Caco-2 (cell line): ENCODE measurements around the gene SUV39H2. TPM values are rescaled to one million over a fixed set of nuclear protein-coding genes. Genes with fewer than 3 reads are reported as not detected.

Experiments used
- BruUV-seq: library from RNA; stranded (reverse); fragments of 400-500 nt; replicated peaks from 2 replicates; lab custom pipeline; 2021; lab: Mats Ljungman, UMichigan
- CTCF ChIA-PET: fragments of 300-600 bp; sonication (Branson Sonifier 250); formaldehyde crosslinking; loops from one replicate; lab custom pipeline; 2022; ENCODE audit warnings: antibody characterized with exemption; lab: Charles Lee
- POLR2A ChIA-PET: fragments of 300-600 bp; sonication (Branson Sonifier 250); formaldehyde crosslinking; loops from one replicate; lab custom pipeline; 2022; ENCODE audit warnings: antibody characterized with exemption; lab: Charles Lee
- DNase-seq, 2 experiments: peaks; one replicate each; pipeline versions ENCODE4 v3.0.0 to v3.0.0-alpha.2; 2020 to 2022
- H3K27me3 ChIP-seq: replicated peaks from 2 replicates; pipeline ENCODE4 v1.6.0; 2011; ENCODE audit warnings: low read length; ENCODE audit not compliant: control insufficient read depth, insufficient read depth
- H3K36me3 ChIP-seq: 2 replicates; pipeline ENCODE4 v1.5.1; 2011; ENCODE audit warnings: low read length; ENCODE audit not compliant: control insufficient read depth, insufficient read depth
- H3K4me1 ChIP-seq: fragments of 250-450 bp; sonication (Bioruptor Pico); 2 replicates; pipeline ENCODE4 v1.5.1; 2020; ENCODE audit warnings: mild to moderate bottlenecking
- H3K4me3 ChIP-seq: 2 replicates; pipeline ENCODE4 v1.5.1; 2011; ENCODE audit warnings: low read depth, mild to moderate bottlenecking, control low read depth, low read length
- H3K9me3 ChIP-seq: fragments of 250-450 bp; sonication (Bioruptor Pico); 2 replicates; pipeline ENCODE4 v1.5.1; 2020; ENCODE audit warnings: mild to moderate bottlenecking, moderate library complexity
- H3K27ac Mint-ChIP-seq: one replicate; pipeline ENCODE4 v1.8.0; 2022; ENCODE audit warnings: mixed read lengths; ENCODE audit not compliant: unreplicated experiment
- H3K27me3 Mint-ChIP-seq: one replicate; pipeline ENCODE4 v1.8.0; 2022; ENCODE audit warnings: mixed read lengths; ENCODE audit not compliant: insufficient read depth, unreplicated experiment
- H3K36me3 Mint-ChIP-seq: one replicate; pipeline ENCODE4 v1.8.0; 2022; ENCODE audit warnings: mild to moderate bottlenecking, mixed read lengths; ENCODE audit not compliant: insufficient read depth, unreplicated experiment
- H3K4me1 Mint-ChIP-seq: one replicate; pipeline ENCODE4 v1.8.0; 2022; ENCODE audit warnings: low read depth, mixed read lengths; ENCODE audit not compliant: unreplicated experiment
- H3K4me3 Mint-ChIP-seq: one replicate; pipeline ENCODE4 v1.8.0; 2022; ENCODE audit warnings: mild to moderate bottlenecking, moderate library complexity, mixed read lengths; ENCODE audit not compliant: unreplicated experiment
- H3K9me3 Mint-ChIP-seq: one replicate; pipeline ENCODE4 v1.8.0; 2022; ENCODE audit warnings: mixed read lengths; ENCODE audit not compliant: unreplicated experiment
- CTCF ChIP-seq, 2 experiments: fragments of 200-600 bp in 1 of 2; IDR thresholded peaks; 1 replicate in 1 of 2; 2 replicates in 1 of 2; pipeline versions ENCODE4 v1.5.1 to v1.8.0; 2011 to 2022; ENCODE audit warnings: antibody characterized with exemption in 1 of 2, control low read depth in 1 of 2, inconsistent platforms in 1 of 2, low read depth in 1 of 2, low read length in 1 of 2, mild to moderate bottlenecking in 1 of 2, moderate library complexity in 1 of 2; ENCODE audit not compliant: insufficient read depth in 1 of 2, severe bottlenecking in 1 of 2, unreplicated experiment in 1 of 2
- intact Hi-C: fragments of 100-400 bp; cut with micrococcal nuclease; formaldehyde crosslinking; loops from one replicate; pipeline ENCODE4 v1.10.0; 2022; ENCODE audit not compliant: unreplicated experiment
- total RNA-seq: library from RNA; stranded (reverse); gene quantifications from 2 replicates; pipeline ENCODE4 v1.2.3, GENCODE V29; 2022

SUV39H2 gene
- total RNA-seq, 1 experiment from 2014 or later: 60.4 TPM

GRCh38 chr10:14875941-14876340 is 2.7 kb upstream of the SUV39H2 start:
- no TSS peak for BruUV-seq

GRCh38 chr10:14876764-14877163 is 1.9 kb upstream of the SUV39H2 start:
- H3K4me3 ChIP-seq: peak overlapping the region; percentile 93
- H3K27me3 Mint-ChIP-seq: no peaks in the 10 kb centered on the region
- peaks cover 9% of the 10 kb centered on the region; the same call in 1 of the 2 replicates for H3K4me1 ChIP-seq
- peaks cover 38% of the 10 kb centered on the region for H3K36me3 Mint-ChIP-seq
- CTCF ChIA-PET: no interaction called here
- intact Hi-C loops: loop anchor here (5.0 kb wide), 2 partner anchors 96 to 379 kb away; no protein-coding TSS in a partner anchor
- peaks cover 14% of the 10 kb centered on the region for H3K4me1 Mint-ChIP-seq
- TF ChIP-seq CTCF (IDR thresholded peaks at IDR 0.05; ENCODE audit: insufficient read depth in 1 of 2, low read depth in 1 of 2, low read length in 1 of 2, severe bottlenecking in 1 of 2, unreplicated experiment in 1 of 2): no peak
- DNase-seq: no peak
- no TSS peak for BruUV-seq
- no peaks in the 10 kb centered on the region for H3K9me3 Mint-ChIP-seq
- POLR2A ChIA-PET: interaction anchor here (0.6 to 4.1 kb wide), 2 partner anchors 32 to 39 kb away, joined by 3 to 64 read pairs; partner anchors contain the start of genes CDNF, HSPA14 and MSANTD7
- no peaks in the 10 kb centered on the region for H3K9me3 ChIP-seq
- H3K27ac Mint-ChIP-seq: peak overlapping the region; percentile 99
- H3K4me3 Mint-ChIP-seq: peak overlapping the region; percentile 99
- no peaks in the 10 kb centered on the region for H3K36me3 ChIP-seq
- H3K27me3 ChIP-seq: no peaks in the 10 kb centered on the region

More at GRCh38 chr10:14875941-14876340, 2.7 kb upstream of the SUV39H2 start:
- Mint-ChIP-seq H3K27me3 (no peaks in the 10 kb centered on the region), H3K4me1 (peaks cover 14% of the 10 kb centered on the region), H3K9me3 (no peaks in the 10 kb centered on the region), H3K27ac (no peak overlapping the region), H3K4me3 (peak overlapping the region; percentile 15), H3K36me3 (peaks cover 37% of the 10 kb centered on the region)
- CTCF ChIA-PET: no interaction called here
- POLR2A ChIA-PET: no interaction called here
- no peak for DNase-seq
- Histone ChIP-seq H3K4me3 (no peak overlapping the region), H3K27me3 (no peaks in the 10 kb centered on the region), H3K36me3 (no peaks in the 10 kb centered on the region), H3K9me3 (no peaks in the 10 kb centered on the region), H3K4me1 (peaks cover 9% of the 10 kb centered on the region; the same call in 1 of the 2 replicates)
- no peak for TF ChIP-seq CTCF (IDR thresholded peaks at IDR 0.05; ENCODE audit: insufficient read depth in 1 of 2, low read depth in 1 of 2, low read length in 1 of 2, severe bottlenecking in 1 of 2, unreplicated experiment in 1 of 2)
- intact Hi-C loops: loop anchor here (5.0 kb wide), 2 partner anchors 96 to 379 kb away; no protein-coding TSS in a partner anchor

GRCh38 chr10:14879124-14879927 is 660 bp downstream of the SUV39H2 start:
- CTCF ChIA-PET: interaction anchor here (0.6 to 2.5 kb wide), 3 partner anchors 10 to 203 kb away, joined by 3 to 13 read pairs (median 9); partner anchors contain the start of genes CDNF, HSPA14 and MSANTD7
- H3K4me3 Mint-ChIP-seq: peak overlapping the region; percentile 99
- POLR2A ChIA-PET: interaction anchor here (0.6 to 4.1 kb wide), 15 partner anchors 9 to 694 kb away, joined by 3 to 64 read pairs (median 5); partner anchors contain the start of genes CDNF, DCLRE1C, HSPA14 and MSANTD7
- Histone ChIP-seq H3K4me1 (peaks cover 9% of the 10 kb centered on the region; the same call in 1 of the 2 replicates), H3K27me3 (no peaks in the 10 kb centered on the region), H3K36me3 (no peaks in the 10 kb centered on the region), H3K4me3 (peak overlapping the region; percentile 93), H3K9me3 (no peaks in the 10 kb centered on the region)
- no TSS peak for BruUV-seq
- intact Hi-C loops: loop anchor here (2.0 to 5.0 kb wide), 4 partner anchors 17 to 382 kb away; partner anchors contain the start of gene RPP38
- peaks cover 14% of the 10 kb centered on the region for H3K4me1 Mint-ChIP-seq
- peaks cover 55% of the 10 kb centered on the region for H3K36me3 Mint-ChIP-seq
- no peaks in the 10 kb centered on the region for H3K9me3 Mint-ChIP-seq
- no peaks in the 10 kb centered on the region for H3K27me3 Mint-ChIP-seq
- H3K27ac Mint-ChIP-seq: peak overlapping the region; percentile 99
- TF ChIP-seq CTCF (IDR thresholded peaks at IDR 0.05; ENCODE audit: insufficient read depth in 1 of 2, low read depth in 1 of 2, low read length in 1 of 2, severe bottlenecking in 1 of 2, unreplicated experiment in 1 of 2): no peak
- DNase-seq: no peak
